Measurements from ENCODE around the gene NREP.

The NREP gene

GRCh38 chr5:111764019-111764418 is 7.0 kb upstream of the NREP start:
- no peak for DNase-seq

GRCh38 chr5:111762895-111763294 is 5.9 kb upstream of the NREP start:
- no peak for DNase-seq

- no peak for DNase-seq
Observed at GRCh38 chr5:111758284-111758628, 1.3 kb upstream of the NREP start.

GRCh38 chr5:111757355-111758283 is 625 bp upstream of the NREP start:
- DNase-seq, result peak; percentile 96

- no peak for DNase-seq
Observed at GRCh38 chr5:111755942-111756381, 1.0 kb downstream of the NREP start.

- DNase-seq, result no peak
Observed at GRCh38 chr5:111755345-111755941, 1.6 kb downstream of the NREP start.

- no peak for DNase-seq
Observed at GRCh38 chr5:111753884-111754589, 3.0 kb downstream of the NREP start.

- DNase-seq, result no peak
Observed at GRCh38 chr5:111752426-111752965, 4.5 kb downstream of the NREP start.

GRCh38 chr5:111749303-111750026 is 7.5 kb downstream of the NREP start:
- no peak for DNase-seq

- peak; percentile 96 for DNase-seq
Observed at GRCh38 chr5:111748304-111748763, 8.7 kb downstream of the NREP start.

GRCh38 chr5:111747337-111747736 is 9.7 kb downstream of the NREP start:
- DNase-seq, result peak; percentile 64

GRCh38 chr5:111746791-111747190 is 10.2 kb downstream of the NREP start:
- DNase-seq, result no peak

GRCh38 chr5:111745075-111745739 is 11.8 kb downstream of the NREP start:
- no peak for DNase-seq

GRCh38 chr5:111744455-111744854 is 12.5 kb downstream of the NREP start:
- DNase-seq, result no peak

- DNase-seq, result peak; percentile 50
Observed at GRCh38 chr5:111743988-111744387, 13.0 kb downstream of the NREP start.

GRCh38 chr5:111743512-111743911 is 13.5 kb downstream of the NREP start:
- peak; percentile 32 for DNase-seq

GRCh38 chr5:111742177-111742994 is 14.6 kb downstream of the NREP start:
- DNase-seq, result peak; percentile 94

- DNase-seq, result no peak
Observed at GRCh38 chr5:111741278-111741677, 15.7 kb downstream of the NREP start.

GRCh38 chr5:111739416-111739815 is 17.6 kb downstream of the NREP start:
- DNase-seq, result no peak

GRCh38 chr5:111738118-111738517 is 18.9 kb downstream of the NREP start:
- no peak for DNase-seq

GRCh38 chr5:111737716-111738115 is 19.3 kb downstream of the NREP start:
- DNase-seq, result peak; percentile 76
